ENCODE results near the gene ACADSB.

Gene ACADSB

GRCh38 chr10:123001370-123001769 lies 7.4 kb upstream of the ACADSB start:
- no peak for DNase-seq (ENCODE audit: low read depth in 2 of 2)

- no peak for DNase-seq (ENCODE audit: low read depth in 2 of 2)
These were observed 4.5 kb upstream of the ACADSB start for GRCh38 chr10:123004298-123004697.

GRCh38 chr10:123007558-123008354 lies 1.1 kb upstream of the ACADSB start:
- DNase-seq (ENCODE audit: low read depth in 2 of 2) = no peak

GRCh38 chr10:123009105-123009820 lies 457 bp downstream of the ACADSB start:
- DNase-seq (ENCODE audit: low read depth in 2 of 2) = no peak

GRCh38 chr10:123011987-123012386 lies 3.2 kb downstream of the ACADSB start:
- DNase-seq (ENCODE audit: low read depth in 2 of 2) = no peak

- DNase-seq (ENCODE audit: low read depth in 2 of 2) = no peak
These were observed 4.9 kb downstream of the ACADSB start for GRCh38 chr10:123013456-123014419.

GRCh38 chr10:123014772-123015171 lies 6.0 kb downstream of the ACADSB start:
- no peak for DNase-seq (ENCODE audit: low read depth in 2 of 2)

- DNase-seq (ENCODE audit: low read depth in 2 of 2) = no peak
These were observed 7.4 kb downstream of the ACADSB start for GRCh38 chr10:123016228-123016627.

- DNase-seq (ENCODE audit: low read depth in 2 of 2) = no peak
These were observed 8.8 kb downstream of the ACADSB start for GRCh38 chr10:123017421-123018165.

- DNase-seq (ENCODE audit: low read depth in 2 of 2) = no peak
These were observed 9.7 kb downstream of the ACADSB start for GRCh38 chr10:123018531-123018930.

- DNase-seq (ENCODE audit: low read depth in 2 of 2) = no peak
These were observed 10.5 kb downstream of the ACADSB start for GRCh38 chr10:123019264-123019663.

- no peak for DNase-seq (ENCODE audit: low read depth in 2 of 2)
These were observed 11.3 kb downstream of the ACADSB start for GRCh38 chr10:123019941-123020703.

- DNase-seq (ENCODE audit: low read depth in 2 of 2) = no peak
These were observed 12.7 kb downstream of the ACADSB start for GRCh38 chr10:123021517-123021916.

- DNase-seq (ENCODE audit: low read depth in 2 of 2) = no peak
These were observed 15.7 kb downstream of the ACADSB start for GRCh38 chr10:123024540-123024939.

GRCh38 chr10:123026302-123026701 lies 17.5 kb downstream of the ACADSB start:
- DNase-seq (ENCODE audit: low read depth in 2 of 2) = no peak

GRCh38 chr10:123027861-123028260 lies 19.1 kb downstream of the ACADSB start:
- DNase-seq (ENCODE audit: low read depth in 2 of 2) = no peak

GRCh38 chr10:123031124-123031523 lies 22.3 kb downstream of the ACADSB start:
- DNase-seq (ENCODE audit: low read depth in 2 of 2) = no peak

- no peak for DNase-seq (ENCODE audit: low read depth in 2 of 2)
These were observed 25.5 kb downstream of the ACADSB start for GRCh38 chr10:123034332-123034731.

- no peak for DNase-seq (ENCODE audit: low read depth in 2 of 2)
These were observed 26.8 kb downstream of the ACADSB start for GRCh38 chr10:123035467-123036086.

Measured in fibroblast of skin of left quadriceps (primary cell).